Measurements from ENCODE around the gene CLHC1.
"Not testable (repeated sequence)": the region's sequence is repeated elsewhere in the genome, so short reads cannot be mapped to it uniquely, and the experiment has no call there.

The CLHC1 gene

GRCh38 chr2:55233658-55233940 lies 1.5 kb upstream of the CLHC1 start:
- peak overlapping the region; percentile 87 for H3K27ac ChIP-seq

GRCh38 chr2:55232863-55233657 lies 967 bp upstream of the CLHC1 start:
- no peak for DNase-seq (ENCODE audit: low read depth, low spot score)

More at GRCh38 chr2:55233658-55233940, 1.5 kb upstream of the CLHC1 start:
- no peak for DNase-seq (ENCODE audit: low read depth, low spot score)

GRCh38 chr2:55231546-55232083 lies 478 bp downstream of the CLHC1 start:
- peak overlapping the region; percentile 87 for H3K27ac ChIP-seq
- no peak for DNase-seq (ENCODE audit: low read depth, low spot score)

More at GRCh38 chr2:55232863-55233657, 967 bp upstream of the CLHC1 start:
- peak overlapping the region; percentile 87 for H3K27ac ChIP-seq

- H3K27ac ChIP-seq, result no peak overlapping the region
- DNase-seq (ENCODE audit: low read depth, low spot score), result no peak
Observed at GRCh38 chr2:55230551-55230950, 1.5 kb downstream of the CLHC1 start.

GRCh38 chr2:55229221-55229620 lies 2.9 kb downstream of the CLHC1 start:
- no peak for DNase-seq (ENCODE audit: low read depth, low spot score)
- no peak overlapping the region for H3K27ac ChIP-seq

- H3K27ac ChIP-seq, result no peak overlapping the region
- DNase-seq (ENCODE audit: low read depth, low spot score), result no peak
Observed at GRCh38 chr2:55228226-55228563, 3.9 kb downstream of the CLHC1 start.

GRCh38 chr2:55227437-55228225 lies 4.5 kb downstream of the CLHC1 start:
- H3K27ac ChIP-seq; DNase-seq (ENCODE audit: low read depth, low spot score): not testable (repeated sequence)

- no peak for DNase-seq (ENCODE audit: low read depth, low spot score)
- H3K27ac ChIP-seq, result no peak overlapping the region
Observed at GRCh38 chr2:55225481-55226020, 6.5 kb downstream of the CLHC1 start.

GRCh38 chr2:55224761-55225261 lies 7.3 kb downstream of the CLHC1 start:
- no peak overlapping the region for H3K27ac ChIP-seq
- no peak for DNase-seq (ENCODE audit: low read depth, low spot score)

- no peak overlapping the region for H3K27ac ChIP-seq
- no peak for DNase-seq (ENCODE audit: low read depth, low spot score)
Observed at GRCh38 chr2:55223958-55224760, 7.9 kb downstream of the CLHC1 start.

GRCh38 chr2:55213822-55214221 lies 18.3 kb downstream of the CLHC1 start:
- DNase-seq (ENCODE audit: low read depth, low spot score), result no peak
- no peak overlapping the region for H3K27ac ChIP-seq

GRCh38 chr2:55204950-55205349 lies 27.1 kb downstream of the CLHC1 start:
- H3K27ac ChIP-seq, result no peak overlapping the region
- DNase-seq (ENCODE audit: low read depth, low spot score), result no peak

- no peak for DNase-seq (ENCODE audit: low read depth, low spot score)
- no peak overlapping the region for H3K27ac ChIP-seq
Observed at GRCh38 chr2:55204536-55204935, 27.6 kb downstream of the CLHC1 start.

GRCh38 chr2:55200416-55200815 lies 31.7 kb downstream of the CLHC1 start:
- no peak overlapping the region for H3K27ac ChIP-seq
- no peak for DNase-seq (ENCODE audit: low read depth, low spot score)

GRCh38 chr2:55196526-55196925 lies 35.6 kb downstream of the CLHC1 start:
- H3K27ac ChIP-seq, result no peak overlapping the region
- DNase-seq (ENCODE audit: low read depth, low spot score), result no peak

- H3K27ac ChIP-seq; DNase-seq (ENCODE audit: low read depth, low spot score): not testable (repeated sequence)
Observed at GRCh38 chr2:55191888-55192287, 40.2 kb downstream of the CLHC1 start.

GRCh38 chr2:55186837-55187236 lies 45.3 kb downstream of the CLHC1 start:
- not testable (repeated sequence) for DNase-seq (ENCODE audit: low read depth, low spot score); H3K27ac ChIP-seq

GRCh38 chr2:55180374-55180773 lies 51.7 kb downstream of the CLHC1 start:
- DNase-seq (ENCODE audit: low read depth, low spot score), result no peak
- no peak overlapping the region for H3K27ac ChIP-seq

- H3K27ac ChIP-seq, result no peak overlapping the region
- no peak for DNase-seq (ENCODE audit: low read depth, low spot score)
Observed at GRCh38 chr2:55176094-55176415, 56.0 kb downstream of the CLHC1 start.
